Embryonic facial prominence (tissue), 1 donor: Measurements from ENCODE around the gene NLGN1.

Experiments
- DNase-seq: peaks from one replicate; pipeline ENCODE4 v3.0.0-alpha.2; 2016; ENCODE audit errors: extremely low spot score

The NLGN1 gene

DNA sequence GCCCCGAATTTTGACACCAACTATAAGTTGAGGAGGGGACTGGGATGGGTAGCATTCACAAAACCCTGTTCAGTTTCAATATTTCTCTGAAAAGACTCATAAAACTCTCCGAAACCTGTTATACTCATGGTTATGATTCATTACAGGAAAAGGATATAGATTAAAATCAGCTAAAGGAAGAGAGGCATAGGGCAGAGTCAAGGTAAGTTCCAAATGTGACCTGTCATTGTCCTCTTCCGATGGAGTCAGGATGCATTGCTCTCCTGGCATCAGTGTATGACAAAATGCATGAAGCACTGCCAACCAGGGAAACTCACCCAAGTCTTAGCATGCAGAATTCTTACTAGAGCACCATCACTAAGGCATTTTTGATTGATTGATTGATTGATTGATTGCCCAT lies 936.6 kb downstream of the NLGN1 start:
- no peak for DNase-seq

DNA sequence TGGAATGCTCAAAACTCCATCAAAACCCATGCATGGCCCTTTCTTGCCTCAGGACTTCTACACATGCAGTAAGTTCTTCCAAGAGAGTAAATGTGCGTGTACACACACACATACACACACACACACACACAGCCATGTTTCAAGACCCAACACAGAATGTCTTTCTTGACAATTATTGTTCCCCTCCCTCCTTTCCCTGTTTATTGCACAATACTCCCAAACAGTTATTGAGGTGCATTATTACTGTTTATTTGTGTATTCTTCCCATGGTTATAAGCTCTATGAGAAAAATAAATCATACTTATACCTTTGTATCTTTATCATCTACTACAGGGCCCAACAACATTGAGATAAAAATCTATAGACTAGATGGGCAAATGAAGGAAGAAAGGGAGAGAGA lies 937.8 kb downstream of the NLGN1 start:
- no peak for DNase-seq

DNA sequence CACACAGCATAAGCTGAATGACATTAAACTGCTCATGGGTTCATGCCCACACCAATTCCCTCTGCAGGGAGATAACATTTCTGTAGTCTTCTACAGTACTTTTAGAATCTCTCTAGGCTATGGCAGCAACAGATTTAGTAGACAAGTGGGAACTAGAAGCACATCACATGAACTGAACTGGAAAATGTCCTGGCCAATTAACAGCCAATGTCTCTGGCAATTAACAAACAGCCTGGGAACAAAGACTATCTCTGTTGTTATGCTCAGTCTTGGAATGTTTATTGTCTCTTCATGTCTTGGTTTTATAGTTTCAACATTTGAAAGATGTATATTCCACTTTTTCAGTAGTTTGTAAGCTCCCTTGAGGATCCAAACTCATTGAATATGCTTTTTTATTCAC lies 938.4 kb downstream of the NLGN1 start:
- DNase-seq: no peak
